Activated naive CD4-positive, alpha-beta T cell treated with anti-CD3 and anti-CD28 coated beads, Interleukin-2, amount 50 U/mL, for 24 hours (primary cell): ENCODE data around the gene HOTAIR.
A peak's percentile ranks its signal among the peaks of the same experiment; 100 is the strongest.

ENCODE experiments used
- H3K27ac Mint-ChIP-seq: one replicate; pipeline ENCODE4 v1.8.0; 2021; ENCODE audit warnings: mild to moderate bottlenecking, mixed read lengths
- H3K27me3 Mint-ChIP-seq: one replicate; pipeline ENCODE4 v1.8.0; 2021; ENCODE audit warnings: mixed read lengths
- H3K36me3 Mint-ChIP-seq: one replicate; pipeline ENCODE4 v1.8.0; 2021; ENCODE audit warnings: mixed read lengths
- H3K4me1 Mint-ChIP-seq: one replicate; pipeline ENCODE4 v1.8.0; 2021; ENCODE audit warnings: mixed read lengths
- H3K4me3 Mint-ChIP-seq: one replicate; pipeline ENCODE4 v1.8.0; 2021; ENCODE audit warnings: mild to moderate bottlenecking, mixed read lengths
- H3K9me3 Mint-ChIP-seq: one replicate; pipeline ENCODE4 v1.8.0; 2021; ENCODE audit warnings: mixed read lengths

Gene HOTAIR

GRCh38 chr12:54015018-54015931 lies 40.5 kb upstream of the HOTAIR start:
- peaks cover 57% of the 10 kb centered on the region for H3K27me3 Mint-ChIP-seq
- peaks cover 1% of the 10 kb centered on the region for H3K36me3 Mint-ChIP-seq
- H3K4me1 Mint-ChIP-seq, result peaks cover 36% of the 10 kb centered on the region
- H3K4me3 Mint-ChIP-seq, result no peak overlapping the region
- H3K9me3 Mint-ChIP-seq, result no peaks in the 10 kb centered on the region
- H3K27ac Mint-ChIP-seq, result no peak overlapping the region

- H3K4me3 Mint-ChIP-seq, result no peak overlapping the region
These were observed 39.7 kb upstream of the HOTAIR start for GRCh38 chr12:54014377-54015017.

GRCh38 chr12:54012631-54013409 lies 38.1 kb upstream of the HOTAIR start:
- peaks cover 62% of the 10 kb centered on the region for H3K27me3 Mint-ChIP-seq
- H3K4me1 Mint-ChIP-seq, result peaks cover 38% of the 10 kb centered on the region
- H3K9me3 Mint-ChIP-seq, result no peaks in the 10 kb centered on the region
- H3K4me3 Mint-ChIP-seq, result no peak overlapping the region
- no peak overlapping the region for H3K27ac Mint-ChIP-seq
- H3K36me3 Mint-ChIP-seq, result no peaks in the 10 kb centered on the region

More at GRCh38 chr12:54014377-54015017, 39.7 kb upstream of the HOTAIR start:
- peaks cover 37% of the 10 kb centered on the region for H3K4me1 Mint-ChIP-seq
- no peak overlapping the region for H3K27ac Mint-ChIP-seq
- no peaks in the 10 kb centered on the region for H3K36me3 Mint-ChIP-seq
- H3K27me3 Mint-ChIP-seq, result peaks cover 57% of the 10 kb centered on the region
- no peaks in the 10 kb centered on the region for H3K9me3 Mint-ChIP-seq

GRCh38 chr12:54011665-54012532 lies 37.1 kb upstream of the HOTAIR start:
- Mint-ChIP-seq H3K27me3 (peaks cover 64% of the 10 kb centered on the region), H3K4me1 (peaks cover 35% of the 10 kb centered on the region), H3K4me3 (no peak overlapping the region), H3K27ac (peak overlapping the region; percentile 76), H3K36me3 (no peaks in the 10 kb centered on the region), H3K9me3 (no peaks in the 10 kb centered on the region)

GRCh38 chr12:54010972-54011664 lies 36.4 kb upstream of the HOTAIR start:
- H3K36me3 Mint-ChIP-seq, result no peaks in the 10 kb centered on the region
- H3K4me1 Mint-ChIP-seq, result peaks cover 38% of the 10 kb centered on the region
- no peaks in the 10 kb centered on the region for H3K9me3 Mint-ChIP-seq
- peak overlapping the region; percentile 15 for H3K4me3 Mint-ChIP-seq
- peaks cover 70% of the 10 kb centered on the region for H3K27me3 Mint-ChIP-seq
- H3K27ac Mint-ChIP-seq, result no peak overlapping the region

GRCh38 chr12:54010053-54010971 lies 35.6 kb upstream of the HOTAIR start:
- Mint-ChIP-seq H3K4me1 (peaks cover 46% of the 10 kb centered on the region), H3K27me3 (peaks cover 73% of the 10 kb centered on the region), H3K36me3 (no peaks in the 10 kb centered on the region), H3K9me3 (no peaks in the 10 kb centered on the region), H3K27ac (no peak overlapping the region), H3K4me3 (peak overlapping the region; percentile 53)

- Mint-ChIP-seq H3K9me3 (no peaks in the 10 kb centered on the region), H3K27me3 (peaks cover 70% of the 10 kb centered on the region), H3K27ac (peak overlapping the region; percentile 51), H3K4me1 (peaks cover 39% of the 10 kb centered on the region), H3K36me3 (no peaks in the 10 kb centered on the region), H3K4me3 (peak overlapping the region; percentile 80)
These were observed 34.7 kb upstream of the HOTAIR start for GRCh38 chr12:54009171-54010052.

- H3K36me3 Mint-ChIP-seq, result no peaks in the 10 kb centered on the region
- no peaks in the 10 kb centered on the region for H3K9me3 Mint-ChIP-seq
- peaks cover 76% of the 10 kb centered on the region for H3K27me3 Mint-ChIP-seq
- no peak overlapping the region for H3K27ac Mint-ChIP-seq
- peaks cover 39% of the 10 kb centered on the region for H3K4me1 Mint-ChIP-seq
- H3K4me3 Mint-ChIP-seq, result peak overlapping the region; percentile 26
These were observed 33.5 kb upstream of the HOTAIR start for GRCh38 chr12:54008260-54008552.

- H3K4me3 Mint-ChIP-seq, result no peak overlapping the region
- no peaks in the 10 kb centered on the region for H3K9me3 Mint-ChIP-seq
- H3K36me3 Mint-ChIP-seq, result no peaks in the 10 kb centered on the region
- peaks cover 39% of the 10 kb centered on the region for H3K4me1 Mint-ChIP-seq
- peaks cover 76% of the 10 kb centered on the region for H3K27me3 Mint-ChIP-seq
- no peak overlapping the region for H3K27ac Mint-ChIP-seq
These were observed 32.9 kb upstream of the HOTAIR start for GRCh38 chr12:54007538-54008259.

- Mint-ChIP-seq H3K36me3 (no peaks in the 10 kb centered on the region), H3K27me3 (peaks cover 78% of the 10 kb centered on the region), H3K9me3 (no peaks in the 10 kb centered on the region), H3K27ac (no peak overlapping the region), H3K4me1 (peaks cover 37% of the 10 kb centered on the region), H3K4me3 (peak overlapping the region; percentile 88)
These were observed 31.9 kb upstream of the HOTAIR start for GRCh38 chr12:54006559-54007220.

GRCh38 chr12:54005853-54006558 lies 31.3 kb upstream of the HOTAIR start:
- H3K4me3 Mint-ChIP-seq, result peak overlapping the region; percentile 88
- no peaks in the 10 kb centered on the region for H3K36me3 Mint-ChIP-seq
- peaks cover 79% of the 10 kb centered on the region for H3K27me3 Mint-ChIP-seq
- H3K9me3 Mint-ChIP-seq, result no peaks in the 10 kb centered on the region
- peaks cover 31% of the 10 kb centered on the region for H3K4me1 Mint-ChIP-seq
- H3K27ac Mint-ChIP-seq, result no peak overlapping the region

- Mint-ChIP-seq H3K4me3 (no peak overlapping the region), H3K27ac (peak overlapping the region; percentile 17)
These were observed 30.7 kb upstream of the HOTAIR start for GRCh38 chr12:54005531-54005852.

More at GRCh38 chr12:54005531-54005852, 30.7 kb upstream of the HOTAIR start:
- Mint-ChIP-seq H3K4me1 (peaks cover 29% of the 10 kb centered on the region), H3K9me3 (no peaks in the 10 kb centered on the region), H3K27me3 (peaks cover 78% of the 10 kb centered on the region), H3K36me3 (no peaks in the 10 kb centered on the region)
